ENCODE data around the gene CANT1. TPM values are rescaled to one million over a fixed set of nuclear protein-coding genes. Genes with fewer than 3 reads are reported as not detected.

Gene CANT1
- total RNA-seq, 1 experiment from 2014 or later, result 95.7 TPM

DNA sequence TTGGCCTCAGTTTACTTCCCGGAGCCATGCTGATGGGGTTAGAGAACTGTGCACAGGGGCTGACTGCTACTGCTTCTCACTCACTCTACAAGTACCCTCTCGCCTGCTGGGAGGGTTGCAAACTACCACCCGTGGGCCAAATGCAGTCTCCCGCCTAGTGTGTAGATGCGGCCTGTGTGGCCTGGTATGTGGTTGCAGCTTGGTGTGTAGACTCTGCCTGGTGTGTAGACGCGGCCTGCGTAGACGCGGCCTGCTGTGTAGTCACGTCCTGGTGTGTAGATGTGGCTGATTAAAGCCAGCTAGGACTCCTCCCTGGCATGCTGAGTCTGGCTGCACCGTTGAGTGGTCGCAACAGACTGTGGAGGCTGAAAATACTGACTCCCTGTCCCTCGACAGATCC lies 7.3 kb downstream of the CANT1 start:
- no peak overlapping the region for H3K4me3 Mint-ChIP-seq (ENCODE audit: low read depth, unreplicated experiment)
- TF ChIP-seq, protein P1, sequence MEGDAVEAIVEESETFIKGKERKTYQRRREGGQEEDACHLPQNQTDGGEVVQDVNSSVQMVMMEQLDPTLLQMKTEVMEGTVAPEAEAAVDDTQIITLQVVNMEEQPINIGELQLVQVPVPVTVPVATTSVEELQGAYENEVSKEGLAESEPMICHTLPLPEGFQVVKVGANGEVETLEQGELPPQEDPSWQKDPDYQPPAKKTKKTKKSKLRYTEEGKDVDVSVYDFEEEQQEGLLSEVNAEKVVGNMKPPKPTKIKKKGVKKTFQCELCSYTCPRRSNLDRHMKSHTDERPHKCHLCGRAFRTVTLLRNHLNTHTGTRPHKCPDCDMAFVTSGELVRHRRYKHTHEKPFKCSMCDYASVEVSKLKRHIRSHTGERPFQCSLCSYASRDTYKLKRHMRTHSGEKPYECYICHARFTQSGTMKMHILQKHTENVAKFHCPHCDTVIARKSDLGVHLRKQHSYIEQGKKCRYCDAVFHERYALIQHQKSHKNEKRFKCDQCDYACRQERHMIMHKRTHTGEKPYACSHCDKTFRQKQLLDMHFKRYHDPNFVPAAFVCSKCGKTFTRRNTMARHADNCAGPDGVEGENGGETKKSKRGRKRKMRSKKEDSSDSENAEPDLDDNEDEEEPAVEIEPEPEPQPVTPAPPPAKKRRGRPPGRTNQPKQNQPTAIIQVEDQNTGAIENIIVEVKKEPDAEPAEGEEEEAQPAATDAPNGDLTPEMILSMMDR (IDR thresholded peaks at IDR 0.05; ENCODE audit: unreplicated experiment), result no peak
- CTCF ChIA-PET, result no interaction called here
- DNase-seq, result no peak
- no peaks in the 10 kb centered on the region for H3K9me3 Mint-ChIP-seq (ENCODE audit: low read depth, unreplicated experiment)
- no peaks in the 10 kb centered on the region for H3K27me3 Mint-ChIP-seq (ENCODE audit: unreplicated experiment)
- H3K36me3 Mint-ChIP-seq (ENCODE audit: insufficient read depth, unreplicated experiment), result peaks cover 42% of the 10 kb centered on the region
- intact Hi-C loops (cut with micrococcal nuclease; ENCODE audit: unreplicated experiment), result no loop called here
- BruUV-seq (replicated peaks), result no TSS peak
- peaks cover 66% of the 10 kb centered on the region for H3K4me1 Mint-ChIP-seq (ENCODE audit: low read depth, unreplicated experiment)
- no peak overlapping the region for H3K27ac Mint-ChIP-seq (ENCODE audit: unreplicated experiment)

DNA sequence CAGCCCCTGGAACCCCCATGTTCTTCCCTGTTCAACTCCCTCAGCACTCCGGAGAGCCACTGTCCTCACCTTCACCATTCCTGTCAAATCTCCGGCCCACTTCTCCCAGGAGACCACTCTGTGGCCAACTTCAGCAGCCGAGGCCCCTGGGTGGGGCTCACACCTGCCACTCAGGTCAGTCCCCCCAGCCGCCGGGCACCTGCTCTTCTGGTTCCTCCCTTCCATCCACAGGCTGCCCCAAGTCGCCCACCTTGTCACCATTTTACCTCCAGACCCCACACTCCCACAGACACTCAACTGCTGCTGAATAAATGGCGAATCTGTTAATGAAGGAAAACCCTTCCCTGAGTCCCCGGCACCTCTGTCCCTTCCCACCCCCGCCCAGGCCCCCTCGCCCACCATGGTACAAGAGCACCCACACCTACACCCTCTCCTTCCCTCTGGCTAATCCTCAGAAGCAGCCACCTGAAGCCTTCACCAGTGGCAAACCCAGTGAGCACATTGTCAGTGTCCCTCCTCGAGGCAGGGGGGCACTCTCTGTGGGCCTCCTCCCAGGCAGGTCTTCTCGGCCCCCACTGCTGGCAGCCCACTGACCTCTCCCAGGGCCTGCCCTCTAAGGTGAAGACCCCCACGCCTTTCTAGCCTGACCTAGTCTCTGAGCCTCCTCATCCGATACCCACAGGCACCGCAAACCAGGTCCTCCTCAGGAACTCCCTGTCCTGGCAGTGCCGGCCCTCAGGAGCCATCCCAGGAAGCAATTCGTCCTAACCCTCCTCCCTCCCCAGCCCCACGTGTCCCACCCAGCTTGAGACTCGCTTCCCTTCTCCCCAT lies 8.2 kb downstream of the CANT1 start:
- Mint-ChIP-seq H3K9me3 (ENCODE audit: low read depth, unreplicated experiment) (no peaks in the 10 kb centered on the region), H3K27ac (ENCODE audit: unreplicated experiment) (peak overlapping the region; percentile 14), H3K27me3 (ENCODE audit: unreplicated experiment) (no peaks in the 10 kb centered on the region), H3K4me1 (ENCODE audit: low read depth, unreplicated experiment) (peaks cover 65% of the 10 kb centered on the region), H3K4me3 (ENCODE audit: low read depth, unreplicated experiment) (no peak overlapping the region), H3K36me3 (ENCODE audit: insufficient read depth, unreplicated experiment) (peaks cover 50% of the 10 kb centered on the region)
- no TSS peak for BruUV-seq (replicated peaks)
- intact Hi-C loops (cut with micrococcal nuclease; ENCODE audit: unreplicated experiment), result no loop called here
- DNase-seq, result no peak
- CTCF ChIA-PET, result no interaction called here
- TF ChIP-seq, protein P1 (IDR thresholded peaks at IDR 0.05; ENCODE audit: unreplicated experiment), result no peak

DNA sequence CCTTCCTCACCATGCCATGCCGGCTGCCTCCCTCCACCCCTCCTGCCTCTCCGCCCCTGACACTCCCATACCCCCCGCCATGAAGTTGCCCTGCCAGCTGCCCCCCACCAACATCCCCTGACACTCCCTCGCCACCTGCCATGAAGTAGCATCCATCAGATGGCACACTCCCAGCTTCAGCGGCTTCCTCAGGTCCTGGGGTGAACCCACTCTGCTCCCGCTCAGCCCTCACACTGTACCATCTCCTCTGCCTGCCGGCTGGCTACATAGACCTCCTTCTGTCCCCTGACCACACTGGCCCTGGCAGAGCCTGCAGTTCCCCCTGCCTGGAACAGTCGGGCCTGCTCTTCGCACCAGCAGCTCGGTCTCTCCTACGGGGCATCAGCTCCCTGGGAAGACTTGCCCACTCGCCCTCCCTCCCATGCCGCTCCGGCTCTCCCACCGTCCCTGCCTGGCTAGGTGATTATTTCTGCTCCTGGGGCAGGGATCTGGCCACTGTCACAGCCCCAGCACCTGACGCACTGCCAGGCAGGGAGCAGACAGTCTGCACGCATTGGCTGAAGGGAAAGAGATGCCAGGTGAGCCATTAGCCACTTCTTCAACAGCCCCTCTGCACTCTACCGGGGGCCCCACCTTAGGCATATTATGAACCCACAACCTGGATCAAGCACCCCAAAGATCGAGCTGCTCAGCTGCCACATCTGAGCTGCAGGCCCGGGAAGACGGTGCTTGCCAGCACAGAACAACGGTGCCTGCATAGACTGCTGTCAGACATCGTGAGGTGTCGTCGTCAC lies 9.0 kb downstream of the CANT1 start:
- TF ChIP-seq, protein P1 (IDR thresholded peaks at IDR 0.05; ENCODE audit: unreplicated experiment), result no peak
- Mint-ChIP-seq H3K27ac (ENCODE audit: unreplicated experiment) (peak overlapping the region; percentile 14), H3K36me3 (ENCODE audit: insufficient read depth, unreplicated experiment) (peaks cover 58% of the 10 kb centered on the region), H3K9me3 (ENCODE audit: low read depth, unreplicated experiment) (no peaks in the 10 kb centered on the region), H3K27me3 (ENCODE audit: unreplicated experiment) (no peaks in the 10 kb centered on the region), H3K4me3 (ENCODE audit: low read depth, unreplicated experiment) (no peak overlapping the region), H3K4me1 (ENCODE audit: low read depth, unreplicated experiment) (peaks cover 63% of the 10 kb centered on the region)
- no peak for DNase-seq
- BruUV-seq (replicated peaks), result no TSS peak
- CTCF ChIA-PET, result no interaction called here
- intact Hi-C loops (cut with micrococcal nuclease; ENCODE audit: unreplicated experiment), result no loop called here

GRCh38 chr17:78999947-79000395 lies 9.6 kb downstream of the CANT1 start:
- Mint-ChIP-seq H3K27me3 (ENCODE audit: unreplicated experiment) (no peaks in the 10 kb centered on the region), H3K27ac (ENCODE audit: unreplicated experiment) (no peak overlapping the region), H3K4me3 (ENCODE audit: low read depth, unreplicated experiment) (no peak overlapping the region), H3K4me1 (ENCODE audit: low read depth, unreplicated experiment) (peaks cover 62% of the 10 kb centered on the region), H3K36me3 (ENCODE audit: insufficient read depth, unreplicated experiment) (peaks cover 64% of the 10 kb centered on the region), H3K9me3 (ENCODE audit: low read depth, unreplicated experiment) (no peaks in the 10 kb centered on the region)
- CTCF ChIA-PET, result no interaction called here
- BruUV-seq (replicated peaks), result no TSS peak
- intact Hi-C loops (cut with micrococcal nuclease; ENCODE audit: unreplicated experiment), result no loop called here
- TF ChIP-seq, protein P1 (IDR thresholded peaks at IDR 0.05; ENCODE audit: unreplicated experiment), result no peak
- no peak for DNase-seq

Measured in Calu3 (cell line).